Activated CD8-positive, alpha-beta memory T cell treated with anti-CD3 and anti-CD28 coated beads for 4 hours (primary cell): Measurements from ENCODE around the gene CHI3L2.

Experiments
- DNase-seq, 2 donors: peaks; one replicate each; pipeline ENCODE4 v3.0.0-alpha.2; 2020; ENCODE audit warnings: low read depth in 2 of 2

The CHI3L2 gene

GRCh38 chr1:111220302-111220890, 7.1 kb upstream of the CHI3L2 start:
- no peak for DNase-seq

- no peak for DNase-seq
Measured at GRCh38 chr1:111221276-111221632, 6.3 kb upstream of the CHI3L2 start.

- no peak for DNase-seq
Measured at GRCh38 chr1:111221633-111222291, 5.8 kb upstream of the CHI3L2 start.

- DNase-seq: no peak
Measured at GRCh38 chr1:111222308-111223125, 5.0 kb upstream of the CHI3L2 start.

- DNase-seq: no peak
Measured at GRCh38 chr1:111223126-111223685, 4.3 kb upstream of the CHI3L2 start.

- no peak for DNase-seq
Measured at GRCh38 chr1:111225091-111225490, 2.4 kb upstream of the CHI3L2 start.

- DNase-seq: no peak
Measured at GRCh38 chr1:111225717-111226400, 1.7 kb upstream of the CHI3L2 start.

- DNase-seq: no peak
Measured at GRCh38 chr1:111227851-111228747, 586 bp downstream of the CHI3L2 start.

- DNase-seq: no peak
Measured at GRCh38 chr1:111228748-111229126, 1.2 kb downstream of the CHI3L2 start.

- DNase-seq: no peak
Measured at GRCh38 chr1:111232134-111232533, 4.6 kb downstream of the CHI3L2 start.

GRCh38 chr1:111234258-111234657, 6.7 kb downstream of the CHI3L2 start:
- DNase-seq: no peak

- no peak for DNase-seq
Measured at GRCh38 chr1:111234866-111235265, 7.4 kb downstream of the CHI3L2 start.

- DNase-seq: no peak
Measured at GRCh38 chr1:111236379-111236778, 8.9 kb downstream of the CHI3L2 start.

GRCh38 chr1:111236806-111237205, 9.3 kb downstream of the CHI3L2 start:
- no peak for DNase-seq

- no peak for DNase-seq
Measured at GRCh38 chr1:111238056-111238795, 10.7 kb downstream of the CHI3L2 start.

- no peak for DNase-seq
Measured at GRCh38 chr1:111241797-111242196, 14.3 kb downstream of the CHI3L2 start.

- DNase-seq: no peak
Measured at GRCh38 chr1:111242805-111243523, 15.5 kb downstream of the CHI3L2 start.

- DNase-seq: no peak
Measured at GRCh38 chr1:111247125-111247838, 19.8 kb downstream of the CHI3L2 start.

- no peak for DNase-seq
Measured at GRCh38 chr1:111249960-111250359, 22.4 kb downstream of the CHI3L2 start.
